Ureter (tissue), 1 donor: ENCODE results near the gene LENG8. TPM values are rescaled to one million over a fixed set of nuclear protein-coding genes. Genes with fewer than 3 reads are reported as not detected.
"Not testable (repeated sequence)": the region's sequence is repeated elsewhere in the genome, so short reads cannot be mapped to it uniquely, and the experiment has no call there.

Experiments
- DNase-seq: peaks from one replicate; pipeline ENCODE4 v3.0.0-alpha.2; 2020; ENCODE audit warnings: low spot score
- total RNA-seq: library from RNA; stranded (reverse); gene quantifications from one replicate; pipeline ENCODE4 v1.2.4, GENCODE V29; 2023
- donor health status: DM: yes; HTN: yes; CAD: no.

LENG8 gene
- total RNA-seq, 1 donor from 2014 or later: 269 TPM

DNA sequence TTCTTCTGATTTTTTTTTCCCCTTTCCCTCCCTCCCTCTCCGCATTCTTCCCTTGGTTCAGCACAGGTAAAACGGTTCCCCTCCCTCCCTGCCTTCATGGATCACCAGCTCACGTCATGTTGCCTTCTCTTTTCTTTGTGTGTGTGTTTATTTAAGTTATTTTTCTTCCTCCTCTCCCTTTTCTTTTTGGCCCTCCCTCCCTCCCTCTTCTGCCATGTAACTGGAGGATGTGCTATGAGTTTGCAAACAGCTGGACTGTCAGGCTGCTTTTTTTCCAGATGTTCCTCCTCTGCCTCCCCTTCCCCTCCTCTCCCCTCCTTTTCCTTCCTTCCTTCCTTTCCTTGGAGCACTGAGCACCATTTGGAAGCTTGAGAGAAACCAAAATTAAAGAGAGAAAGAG, 12.6 kb downstream of the LENG8 start:
- DNase-seq: no peak

- DNase-seq: peak; percentile 47
Observed at GRCh38 chr19:54462047-54462654, 13.2 kb downstream of the LENG8 start.

DNA sequence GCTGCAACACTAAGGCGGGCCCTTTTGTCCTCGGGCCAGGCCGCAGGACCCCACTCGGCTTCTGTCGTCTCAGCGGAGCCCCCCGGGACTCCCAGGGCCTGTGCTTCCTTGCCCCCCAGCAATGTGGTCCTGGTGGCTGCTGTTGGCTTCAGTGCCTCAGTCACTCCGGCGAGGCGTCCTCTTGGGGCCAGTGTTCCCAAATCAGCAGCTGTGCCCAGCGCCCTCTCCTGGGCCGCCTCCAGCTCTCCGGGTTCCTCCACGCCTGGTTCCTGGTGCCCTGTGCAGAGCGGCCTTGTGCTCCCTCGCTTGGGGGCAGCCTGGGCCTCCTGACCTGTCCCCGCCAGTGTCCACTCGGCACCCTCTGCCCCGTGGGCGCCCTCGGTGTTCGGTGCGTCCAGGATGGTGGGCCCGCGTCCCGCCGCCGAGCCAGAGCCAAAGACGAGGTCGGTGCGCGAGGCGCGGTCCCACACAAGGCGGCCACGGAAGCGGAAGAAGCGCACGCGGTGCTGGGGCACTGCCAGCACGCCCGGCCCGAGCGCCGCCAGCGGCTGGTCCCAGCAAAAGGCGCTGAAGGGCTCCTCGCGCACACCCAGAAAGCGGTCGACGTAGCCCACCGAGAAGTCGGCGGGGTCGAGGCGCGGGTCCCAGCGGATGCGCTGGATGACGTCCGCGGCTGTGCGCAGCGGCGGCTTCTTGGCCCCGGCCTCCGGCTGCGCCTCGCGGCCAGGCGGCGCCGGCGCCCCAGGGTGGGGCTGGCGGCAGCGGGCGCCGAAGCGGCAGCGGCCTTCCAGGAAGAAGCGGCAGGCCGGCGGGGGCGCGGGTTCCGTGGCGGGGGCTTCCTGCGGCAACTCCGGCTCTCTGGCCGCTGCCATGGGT, 13.9 kb downstream of the LENG8 start:
- peak; percentile 75 for DNase-seq

GRCh38 chr19:54463531-54464043, 14.6 kb downstream of the LENG8 start, which contains the start of gene LENG9:
Gene LENG9, minus strand, starts transcription at chr19:54463778. Its CDS starts 252 bp downstream, at chr19:54463526.
- peak; percentile 98 for DNase-seq

DNA sequence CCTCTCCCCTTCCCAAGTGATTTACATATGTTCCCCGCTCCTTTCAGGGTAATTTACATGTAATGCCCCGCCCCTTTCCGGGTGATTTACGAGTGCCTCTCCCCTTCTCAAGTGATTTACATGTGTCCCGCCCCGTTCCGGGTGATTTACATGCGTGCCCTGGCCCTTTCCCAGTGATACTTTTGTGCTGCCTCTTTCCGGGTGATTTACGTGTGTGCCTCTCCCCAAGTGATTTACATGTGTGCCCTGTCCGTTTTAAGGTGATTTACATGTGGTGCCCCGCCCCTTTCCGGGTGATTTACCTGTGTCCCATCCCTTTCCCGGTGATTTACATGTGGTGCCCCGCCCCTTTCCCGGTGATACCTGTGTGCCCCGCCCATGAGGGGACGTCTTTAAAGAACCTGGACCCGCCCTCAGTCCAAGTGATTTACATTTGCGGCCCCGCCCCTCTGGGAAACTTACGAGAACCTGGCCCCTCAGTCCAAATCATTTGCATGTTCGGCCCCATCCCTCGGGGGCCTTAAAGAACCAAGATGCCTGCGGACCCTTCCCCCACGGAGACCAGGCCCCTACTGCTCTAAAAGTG, 15.1 kb downstream of the LENG8 start:
- peak; percentile 94 for DNase-seq

- peak; percentile 90 for DNase-seq
Observed at GRCh38 chr19:54464630-54465425, 15.8 kb downstream of the LENG8 start.

DNA sequence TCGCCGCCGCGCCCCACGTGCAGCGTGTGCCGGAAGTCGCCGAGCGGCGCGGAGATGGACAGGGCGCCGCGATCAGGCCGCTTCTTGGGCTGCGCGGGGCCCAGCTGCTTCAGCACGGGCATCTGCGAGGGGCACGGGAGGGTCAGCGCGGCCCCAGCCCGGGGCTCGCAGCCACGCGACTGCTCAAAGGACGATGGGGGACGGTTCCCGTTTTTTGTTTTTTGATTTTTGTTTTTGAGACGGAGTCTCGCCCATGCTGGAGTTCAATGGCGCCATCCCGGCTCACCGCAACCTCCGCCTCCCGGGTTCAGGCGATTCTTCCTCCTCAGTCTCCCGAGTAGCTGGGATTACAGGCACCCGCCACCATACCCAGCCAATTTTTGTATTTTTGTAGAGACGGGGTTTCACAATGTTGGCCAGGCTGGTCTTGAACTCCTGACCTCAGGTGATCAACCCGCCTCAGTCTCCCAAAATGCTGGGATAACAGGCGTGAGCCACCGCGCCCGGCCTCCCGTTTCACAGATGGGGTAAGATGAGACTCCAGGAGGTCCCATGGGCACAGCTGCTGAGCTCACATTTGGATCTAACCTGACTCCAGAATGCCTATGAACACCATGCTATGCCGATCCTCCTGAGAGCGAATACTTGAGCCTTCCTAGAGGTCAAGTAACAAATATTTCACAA, 16.6 kb downstream of the LENG8 start:
- DNase-seq: peak; percentile 52

GRCh38 chr19:54466110-54466480, 17.1 kb downstream of the LENG8 start:
- not testable (repeated sequence) for DNase-seq

DNA sequence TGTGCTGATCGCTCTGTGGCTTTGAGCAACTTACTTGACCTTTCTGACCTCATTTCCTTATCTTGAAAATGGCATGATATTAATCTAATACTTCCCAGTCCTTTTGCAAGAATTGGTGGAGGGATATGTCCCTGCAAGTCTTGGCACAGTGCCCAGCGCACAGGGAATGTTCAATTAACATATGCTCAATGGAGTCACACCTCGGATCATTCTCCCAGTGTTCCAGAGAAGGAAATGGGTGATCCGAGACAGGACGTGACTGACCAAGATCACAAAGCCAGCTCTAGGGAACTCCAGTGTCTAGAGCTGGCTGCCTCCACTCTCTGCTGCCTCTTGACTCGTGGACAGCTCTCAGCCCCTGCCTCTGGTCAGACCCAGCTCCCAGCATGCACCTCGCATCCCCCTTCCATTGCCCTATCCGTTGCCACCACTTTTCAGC, 20.5 kb downstream of the LENG8 start:
- DNase-seq: peak; percentile 57

DNA sequence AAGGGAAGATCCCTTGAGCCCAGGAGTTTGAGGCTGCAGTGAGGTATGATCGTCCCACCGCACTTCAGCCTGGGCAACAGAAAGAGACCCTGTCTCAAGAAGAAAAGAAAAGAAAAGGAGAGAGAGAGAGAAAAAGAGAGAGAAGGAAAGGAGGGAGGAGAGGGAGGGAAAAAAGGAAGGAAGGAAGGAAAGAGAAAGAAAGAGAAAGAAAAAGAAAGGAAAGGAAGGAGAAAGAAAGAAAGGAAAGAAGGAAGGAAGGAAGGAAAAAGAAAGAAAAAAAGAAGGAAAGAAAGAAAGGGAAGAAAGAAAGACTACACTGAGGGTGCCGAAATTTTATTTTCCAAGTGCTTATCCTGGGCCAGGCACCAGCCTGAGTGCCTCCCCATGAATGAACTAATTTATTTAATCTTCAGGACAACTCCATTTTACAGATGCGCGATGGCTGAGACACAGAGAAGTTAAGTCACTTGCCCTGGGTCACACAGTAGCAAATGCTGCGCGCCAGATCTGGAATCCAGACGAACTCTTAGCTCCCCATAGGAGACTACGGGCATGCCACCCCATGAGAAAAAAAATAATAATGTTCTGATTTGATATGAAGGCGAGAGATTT, 21.4 kb downstream of the LENG8 start:
- no peak for DNase-seq

- peak; percentile 65 for DNase-seq
Observed at GRCh38 chr19:54470991-54471782, 22.2 kb downstream of the LENG8 start.

- DNase-seq: peak; percentile 85
Observed at GRCh38 chr19:54473071-54473891, 24.3 kb downstream of the LENG8 start, which contains the start of gene CDC42EP5. Gene CDC42EP5, minus strand, starts transcription at chr19:54473296. Its CDS starts 7,749 bp downstream, at chr19:54465547.

- no peak for DNase-seq
Observed at GRCh38 chr19:54473892-54474372, 24.9 kb downstream of the LENG8 start.

GRCh38 chr19:54475706-54476105, 26.7 kb downstream of the LENG8 start:
- DNase-seq: no peak

DNA sequence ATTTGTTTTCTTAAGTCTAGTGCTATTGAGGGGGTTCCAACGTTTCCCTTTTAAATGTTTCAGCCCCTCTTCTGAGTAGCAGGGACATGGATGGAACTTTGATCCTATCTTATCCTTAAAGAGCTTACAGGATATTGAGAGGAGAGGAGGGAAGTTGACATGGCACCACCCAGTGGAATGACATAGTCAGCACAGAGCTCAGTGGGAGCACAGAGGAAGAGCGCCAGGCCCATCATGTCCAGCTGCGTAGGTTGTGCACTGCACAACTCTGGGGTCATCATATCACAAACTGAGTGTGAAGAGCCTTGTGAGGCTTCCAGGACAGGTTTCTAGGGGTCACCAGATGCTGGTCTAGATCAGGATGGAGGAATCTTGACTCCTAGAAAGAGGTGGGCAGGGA, 28.7 kb downstream of the LENG8 start:
- no peak for DNase-seq

- DNase-seq: no peak
Observed at GRCh38 chr19:54478677-54479266, 29.8 kb downstream of the LENG8 start.

DNA sequence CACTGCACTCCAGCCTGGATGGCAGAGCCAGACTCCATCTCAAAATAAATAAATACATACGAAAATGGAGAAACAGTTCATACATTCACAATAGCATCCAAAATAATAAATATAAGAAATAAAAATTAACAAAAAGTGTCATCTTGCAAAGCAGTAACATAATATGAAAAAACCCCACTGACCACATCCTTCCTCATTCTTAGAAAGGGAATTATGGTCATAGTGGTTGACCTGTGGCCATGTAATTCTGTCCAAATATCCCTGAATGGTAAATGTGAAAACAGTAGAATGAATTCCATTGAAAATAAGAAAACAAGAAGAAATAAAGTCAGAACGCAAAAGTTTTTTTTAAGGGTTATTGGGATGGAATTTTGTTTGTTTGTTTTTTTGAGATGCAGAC, 31.1 kb downstream of the LENG8 start:
- no peak for DNase-seq

GRCh38 chr19:54481326-54481930, 32.4 kb downstream of the LENG8 start:
- DNase-seq: no peak
